Stimulated activated CD4-positive, alpha-beta T cell treated with anti-CD3 and anti-CD28 coated beads, Interleukin-4, amount 100 ng/mL, for 48 hours (primary cell): ENCODE data around the gene PRR15.

Source experiments
- DNase-seq, 2 donors: peaks; one replicate each; pipeline ENCODE4 v3.0.0-alpha.2; 2020; ENCODE audit warnings: low read depth in 2 of 2

Gene PRR15

DNA sequence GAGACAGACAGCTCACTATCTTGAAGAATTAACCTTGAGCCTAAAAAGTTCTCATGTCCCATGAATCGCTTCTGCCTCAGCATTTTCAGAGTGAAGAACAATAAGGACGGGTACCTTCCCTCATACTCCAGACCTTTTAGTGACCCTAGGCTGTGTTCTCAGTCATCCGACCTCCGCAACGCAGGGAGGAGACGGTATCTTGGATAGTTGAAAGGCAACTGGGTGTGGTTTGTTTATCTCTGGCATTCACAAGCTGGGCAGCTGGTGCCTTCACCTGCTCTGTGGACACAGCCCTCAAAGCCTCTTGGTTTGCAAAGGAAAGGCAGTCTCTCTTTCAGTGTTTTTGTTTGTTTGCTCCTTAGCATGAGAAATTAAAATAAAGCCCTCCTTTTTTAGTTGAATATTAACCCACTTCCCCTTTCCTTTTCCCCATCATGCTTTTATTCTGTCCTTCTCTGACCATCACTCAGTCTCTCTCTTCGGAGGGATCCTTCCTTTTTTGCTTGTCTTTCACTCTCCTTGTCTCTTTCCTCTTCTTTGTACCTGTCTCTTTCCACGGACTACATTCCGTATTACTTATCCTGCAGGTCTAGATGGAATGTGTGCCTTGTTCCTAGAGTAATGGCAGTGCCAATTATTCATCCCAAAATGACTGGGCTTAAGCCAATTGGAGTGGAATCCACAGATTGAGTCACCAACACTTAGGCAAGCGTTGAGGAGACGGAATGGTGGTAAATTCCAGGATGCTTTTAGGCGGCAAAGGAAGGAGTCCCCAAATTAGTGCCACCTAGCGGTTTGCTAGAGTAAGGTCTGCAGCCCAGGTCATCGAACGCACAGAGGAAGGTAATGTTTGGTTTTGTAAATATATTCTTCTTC is 45.8 kb downstream of the PRR15 start:
- no peak for DNase-seq

DNA sequence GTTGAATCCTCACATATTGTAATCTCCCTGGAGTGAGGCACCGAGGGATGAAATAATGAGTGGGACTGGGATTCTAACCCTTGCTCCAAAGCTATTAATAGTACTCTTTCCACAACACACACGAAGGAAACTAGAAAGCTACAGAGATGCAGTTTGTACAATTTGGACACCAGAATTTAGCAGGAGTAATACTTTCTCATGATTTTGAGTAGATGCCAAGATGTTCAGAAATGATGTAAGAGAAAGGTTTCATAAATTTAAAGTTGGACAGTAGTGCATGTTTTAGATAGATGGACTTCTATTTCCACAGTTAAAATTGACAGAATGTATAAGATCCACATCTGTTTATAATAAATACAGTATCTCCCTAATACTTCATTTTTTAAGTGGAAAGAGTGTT is 46.5 kb downstream of the PRR15 start:
- DNase-seq = no peak

DNA sequence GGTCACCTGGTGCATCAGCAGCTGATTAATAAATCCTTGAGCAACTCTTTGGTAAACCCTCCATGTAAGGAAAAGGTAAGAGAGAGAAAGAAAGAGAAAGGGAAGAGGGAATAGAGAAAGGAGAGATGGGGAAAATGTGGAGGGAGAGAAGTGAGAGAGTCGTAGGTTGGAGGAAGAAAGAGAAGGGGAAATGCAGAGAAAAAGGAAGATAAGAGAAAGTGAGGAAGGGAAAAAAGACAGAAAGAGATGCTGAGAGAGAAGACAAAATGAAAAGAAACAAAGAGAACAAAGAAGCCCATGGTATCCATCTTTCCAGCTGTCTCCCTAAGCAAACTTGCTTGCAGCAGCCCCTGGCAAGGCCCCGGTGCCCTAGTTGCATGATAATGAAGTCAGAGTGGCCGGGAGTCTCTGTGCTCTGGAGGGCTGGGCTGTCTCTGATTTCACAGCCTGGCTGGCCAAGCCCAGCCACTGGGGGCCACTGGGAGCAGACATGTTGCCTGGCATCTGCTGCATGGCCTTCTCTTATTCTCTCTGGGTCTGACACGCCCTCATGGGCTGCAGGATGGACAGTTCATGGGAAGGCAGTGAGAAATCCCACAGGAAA is 48.4 kb downstream of the PRR15 start:
- DNase-seq = no peak

DNA sequence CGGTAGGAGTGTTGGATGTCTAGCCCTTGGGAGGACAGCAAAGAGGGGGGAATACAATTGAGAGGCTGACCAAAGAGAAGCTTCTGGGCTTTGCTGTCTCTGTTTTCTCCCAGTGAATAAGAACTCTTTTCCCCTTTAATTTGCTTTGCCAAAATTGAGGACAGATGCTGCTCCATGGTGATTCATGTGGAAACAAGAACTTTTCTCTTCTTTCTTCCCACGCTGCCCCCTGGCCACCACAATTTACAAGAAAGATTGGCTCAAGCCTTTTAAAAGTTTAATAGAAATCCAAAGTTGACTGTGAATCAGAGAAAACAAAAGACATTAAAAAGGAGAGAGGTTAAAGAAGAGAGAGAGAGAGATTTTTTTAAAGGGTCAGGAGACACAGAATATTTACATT is 49.0 kb downstream of the PRR15 start:
- no peak for DNase-seq

DNA sequence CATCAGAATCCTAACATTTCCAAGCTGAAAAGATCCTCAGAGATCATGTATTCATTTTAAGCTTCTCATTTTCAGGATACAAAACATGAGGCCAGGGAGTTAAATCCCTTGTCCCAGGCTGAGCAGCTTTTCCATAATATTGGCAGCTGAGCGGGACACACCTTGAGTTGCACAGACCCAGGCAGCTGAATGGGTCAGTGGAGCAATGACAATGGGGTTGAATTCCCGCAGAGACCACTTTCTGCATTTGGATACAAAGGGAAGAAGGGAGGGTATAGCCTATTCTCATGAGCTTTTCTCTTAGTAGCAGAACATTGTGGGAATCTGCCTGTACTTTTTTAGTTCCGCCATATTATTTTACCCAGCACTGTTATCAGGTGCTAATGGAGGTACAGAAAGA is 49.5 kb downstream of the PRR15 start:
- DNase-seq = no peak

DNA sequence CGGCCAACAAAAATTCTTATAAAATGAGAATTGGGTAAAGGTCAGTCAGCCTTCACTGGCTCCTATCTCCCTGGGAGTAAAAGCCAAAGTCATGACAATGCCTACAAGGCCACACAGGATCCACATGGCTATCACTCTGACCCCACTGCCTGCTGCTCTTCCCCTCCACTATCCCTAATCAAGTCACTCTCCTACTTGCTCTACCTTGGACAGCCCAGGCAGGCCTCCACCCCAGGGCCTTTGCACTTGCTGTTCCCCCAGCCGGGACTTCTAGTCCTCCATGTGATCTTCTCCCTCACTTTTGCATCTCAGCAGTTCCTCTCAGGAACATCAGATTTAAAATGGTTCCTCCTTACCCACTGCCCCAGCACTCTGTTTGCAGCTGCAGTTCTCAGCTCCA is 50.6 kb downstream of the PRR15 start:
- no peak for DNase-seq
